CD4-positive, alpha-beta T cell treated with Interleukin-15 for 4 hours (primary cell): ENCODE results near the gene GTF2F1.
"Not testable (repeated sequence)": the region's sequence is repeated elsewhere in the genome, so short reads cannot be mapped to it uniquely, and the experiment has no call there.

ENCODE experiments used
- DNase-seq: peaks from one replicate; pipeline ENCODE4 v3.0.0-alpha.2; 2020; ENCODE audit warnings: low spot score

Gene GTF2F1

DNA sequence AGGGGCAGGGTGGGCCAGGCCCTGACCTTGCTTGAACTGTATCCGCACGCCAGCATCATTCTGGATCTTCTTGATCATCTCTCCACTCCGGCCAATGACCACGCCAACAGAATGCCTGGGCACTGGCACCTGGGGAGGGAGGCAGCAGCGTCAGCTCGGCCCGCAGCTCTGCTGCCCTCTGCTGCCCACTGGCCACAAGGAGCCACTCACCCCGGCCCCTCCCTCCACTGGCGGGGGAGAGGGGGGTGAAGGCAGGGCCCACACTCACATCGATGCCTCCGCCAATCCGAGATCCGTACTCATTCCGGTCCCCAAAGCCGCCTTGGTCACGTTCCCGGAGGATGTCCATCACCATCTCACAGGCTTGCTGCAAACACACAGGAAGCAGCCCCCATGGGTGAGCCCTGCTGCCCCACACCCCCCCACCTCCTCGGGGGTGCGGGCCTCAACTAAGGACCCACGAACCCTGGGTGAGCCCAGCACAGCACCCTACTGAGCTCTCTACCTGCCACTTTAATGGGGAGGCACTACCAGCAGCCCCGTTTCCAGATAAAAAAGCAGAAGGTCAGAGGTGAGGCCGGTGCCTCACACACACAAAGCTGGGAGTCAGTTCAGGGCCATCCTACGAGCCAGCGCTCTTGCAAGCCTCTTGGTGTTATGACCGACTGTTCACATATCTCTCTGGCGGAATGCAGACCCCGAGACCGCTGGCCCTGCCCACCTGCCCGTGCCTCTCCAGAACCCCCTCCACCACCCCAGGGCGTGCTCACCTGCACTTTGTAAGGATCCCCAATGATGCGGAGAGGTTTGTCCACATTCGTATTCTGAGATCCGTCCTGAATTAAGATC, 25.0 kb upstream of the GTF2F1 start:
- no peak for DNase-seq

DNA sequence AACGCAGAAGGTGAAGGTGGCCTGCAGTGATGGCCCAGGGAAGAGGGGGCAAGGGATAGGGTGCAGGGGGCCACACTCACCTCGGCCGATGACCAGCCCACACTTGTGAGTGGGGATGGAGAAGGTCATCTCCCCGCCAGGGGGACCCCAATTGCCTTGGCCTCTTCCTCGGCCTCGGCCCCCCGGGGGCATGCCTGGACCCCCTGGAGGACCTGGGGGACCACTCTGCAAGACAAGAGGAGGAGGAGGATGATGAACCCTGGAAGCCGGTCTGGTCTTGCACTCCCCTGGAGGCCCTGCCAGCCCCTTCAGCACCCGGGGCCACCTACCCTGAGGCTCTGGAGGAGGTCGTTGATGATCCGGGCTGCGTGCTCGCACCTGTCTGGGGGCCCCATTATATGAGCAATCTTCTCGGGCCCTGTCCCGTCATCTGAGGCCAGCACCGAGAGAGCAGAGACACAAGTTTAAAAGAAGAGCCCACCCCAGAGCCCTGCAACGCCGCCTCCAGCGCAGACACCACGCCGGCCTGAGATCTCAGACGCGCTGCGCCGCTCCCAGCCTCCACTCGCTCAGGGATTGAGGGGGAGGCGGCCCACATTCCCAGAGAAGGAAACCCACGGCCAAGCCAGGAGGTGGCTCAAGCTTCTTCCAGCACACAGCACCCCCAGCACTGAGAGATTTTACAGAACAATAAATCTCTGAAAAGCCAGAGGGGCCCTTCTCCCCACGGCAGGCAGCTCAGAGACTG, 23.9 kb upstream of the GTF2F1 start:
- no peak for DNase-seq

DNA sequence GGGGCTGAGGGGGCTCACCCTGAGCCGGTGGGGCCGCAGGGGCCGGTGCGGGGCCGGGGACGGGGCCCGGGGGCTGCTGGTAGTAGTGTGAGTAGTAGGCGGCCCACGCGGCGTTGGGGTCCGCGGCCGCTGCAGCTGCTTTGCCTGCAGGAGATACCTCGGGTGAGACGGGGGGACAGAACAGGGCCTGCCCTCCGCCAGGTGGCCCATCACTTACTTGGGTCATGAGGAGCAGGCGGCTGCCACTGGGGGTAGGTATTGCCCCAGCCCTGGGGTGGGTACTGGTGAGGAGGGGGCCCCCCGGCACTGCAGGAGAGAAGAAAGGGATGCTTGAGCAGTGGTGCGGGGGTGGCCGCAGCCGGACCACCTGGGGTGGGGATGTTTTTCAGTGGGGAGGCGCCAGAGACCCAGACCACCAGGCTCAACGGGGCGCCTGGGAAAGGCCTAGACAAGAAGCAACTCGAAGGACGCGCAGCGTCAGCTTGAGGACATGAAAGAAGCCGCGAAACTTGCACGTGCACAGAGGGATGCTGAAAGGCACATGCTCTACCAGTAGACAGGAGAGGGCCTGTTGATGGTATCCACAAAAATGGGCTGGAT, 22.7 kb upstream of the GTF2F1 start:
- no peak for DNase-seq

DNA sequence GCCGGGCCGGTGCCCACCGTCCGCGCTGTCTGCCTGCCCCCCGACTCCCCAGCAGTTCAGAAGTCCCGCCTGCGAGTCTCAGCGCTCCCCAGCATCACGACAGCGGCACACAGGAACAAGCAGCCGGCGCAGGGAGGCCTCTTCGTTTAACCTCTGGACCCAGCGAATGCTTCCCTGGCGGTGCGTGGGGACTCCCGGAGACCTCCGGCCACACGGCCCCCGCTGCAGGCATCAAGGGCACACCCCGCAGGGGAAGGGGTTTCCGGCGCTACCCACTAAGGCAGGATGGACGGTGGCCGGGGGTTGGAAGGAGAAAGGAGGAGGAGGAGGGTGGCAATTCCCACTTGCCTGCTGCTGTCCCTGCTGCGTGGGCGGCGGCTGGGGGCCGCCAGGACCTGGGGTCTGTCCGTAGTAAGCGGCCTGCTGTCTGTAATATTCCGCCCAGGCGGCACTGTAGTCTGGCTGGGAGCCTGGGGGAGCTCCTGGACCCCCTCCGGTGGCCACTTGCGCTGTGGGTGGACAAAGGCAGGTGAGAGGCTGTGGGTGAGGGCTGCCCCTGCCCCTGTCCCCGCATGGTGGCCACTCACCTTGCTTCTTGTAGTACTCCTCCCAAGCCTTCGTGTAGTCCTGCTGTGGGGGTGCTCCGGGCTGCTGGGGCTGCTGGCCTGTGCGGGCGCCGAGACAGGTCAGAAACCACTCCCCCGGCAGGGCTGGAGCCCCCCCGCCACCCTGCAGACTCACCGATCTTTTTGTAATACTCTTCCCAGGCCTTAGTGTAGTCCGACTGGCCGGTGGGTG, 22.0 kb upstream of the GTF2F1 start:
- no peak for DNase-seq

DNA sequence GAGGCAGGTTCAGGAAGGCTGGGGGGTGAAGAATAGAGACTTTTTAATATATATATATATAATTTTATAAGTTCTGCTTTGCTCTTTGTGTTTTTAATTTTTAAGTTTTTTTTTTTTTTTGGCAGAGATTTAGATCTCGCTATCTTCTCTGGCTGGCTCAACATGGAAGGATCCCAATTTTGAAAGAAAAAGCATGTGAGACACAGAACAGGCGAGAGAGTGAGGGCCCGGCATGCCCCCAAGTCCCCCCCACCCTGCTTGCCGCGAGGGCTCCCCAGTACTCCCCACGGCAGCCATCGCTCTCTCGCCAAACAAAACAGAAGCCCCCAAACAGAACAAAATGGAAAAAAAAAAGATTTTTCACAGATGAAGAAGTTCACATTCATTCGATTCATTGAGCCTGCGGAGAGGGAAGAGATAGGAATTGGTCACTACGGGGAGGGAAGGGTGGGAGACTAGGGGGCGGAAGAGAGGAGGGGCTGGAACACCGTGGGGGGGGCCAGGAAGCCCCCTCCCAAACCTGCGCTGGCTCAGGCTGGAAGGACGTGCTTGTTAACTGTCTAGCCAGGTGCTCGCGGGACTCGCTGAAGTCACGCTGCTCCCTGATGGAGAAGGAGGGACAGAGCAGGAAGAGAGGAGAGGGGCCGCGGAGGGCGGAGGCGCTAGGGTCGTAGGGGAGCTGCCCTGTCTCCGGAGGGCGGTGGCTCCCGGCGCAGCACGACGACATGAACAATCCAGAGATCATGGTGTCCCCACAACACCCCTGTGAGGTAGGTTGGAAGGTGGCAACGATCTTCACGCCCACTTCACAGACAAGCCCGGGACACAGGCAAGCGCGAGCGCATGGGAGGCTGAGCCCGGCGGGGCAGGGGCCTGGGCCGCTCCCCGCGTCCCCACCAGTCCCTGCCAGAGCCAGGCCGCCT, 21.0 kb upstream of the GTF2F1 start:
- DNase-seq, result no peak

DNA sequence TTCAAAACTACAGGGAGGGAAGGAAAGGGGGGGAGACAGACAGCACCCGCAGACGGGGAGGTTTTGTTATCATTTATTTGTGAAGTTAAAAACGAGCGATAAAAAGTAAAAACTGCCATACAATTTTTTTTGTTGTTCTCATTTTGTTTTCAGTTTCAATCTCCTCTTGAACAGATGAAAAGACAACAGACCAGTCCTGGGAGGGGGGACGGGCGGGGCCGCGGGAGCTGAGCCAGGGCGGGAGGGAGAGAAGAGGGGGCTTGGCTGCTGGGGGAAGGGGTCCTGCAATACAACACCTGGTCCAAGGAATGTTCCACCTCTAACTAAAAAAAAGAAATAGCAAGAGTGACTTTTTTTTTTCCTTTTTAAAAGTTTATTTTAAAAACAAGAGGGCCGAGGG, 20.3 kb upstream of the GTF2F1 start:
- DNase-seq, result no peak

DNA sequence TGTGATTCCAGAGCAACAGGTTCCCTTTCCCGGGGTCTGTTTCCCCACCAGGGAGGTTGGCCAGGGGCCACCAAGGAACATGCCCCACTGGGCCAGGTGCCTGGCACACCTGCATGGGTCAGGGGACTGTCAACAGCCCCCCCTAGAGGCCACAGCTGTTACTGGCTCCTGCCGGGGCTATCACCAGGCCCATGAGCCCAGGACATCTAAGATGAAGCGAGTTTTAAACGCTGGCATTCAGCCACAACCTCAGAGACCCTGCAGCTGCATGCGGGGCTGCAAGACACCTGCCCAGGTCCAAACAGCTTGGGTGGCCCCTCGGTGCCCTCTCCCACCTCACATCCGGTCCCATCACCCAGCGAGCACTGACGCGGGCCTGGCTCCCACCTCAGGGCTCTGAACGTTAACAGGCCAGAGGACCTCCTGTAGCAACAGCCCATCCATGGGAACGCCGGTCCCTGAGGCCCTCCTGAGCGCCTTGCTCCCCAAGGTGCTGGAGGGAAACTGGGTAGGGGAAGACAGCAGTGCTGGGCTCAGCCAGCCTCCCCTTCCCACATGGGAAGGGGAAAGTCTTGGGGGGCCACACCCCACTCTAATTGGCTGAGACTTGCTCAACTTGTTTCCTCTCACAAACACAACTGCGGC, 19.6 kb upstream of the GTF2F1 start:
- DNase-seq, result peak; percentile 43

DNA sequence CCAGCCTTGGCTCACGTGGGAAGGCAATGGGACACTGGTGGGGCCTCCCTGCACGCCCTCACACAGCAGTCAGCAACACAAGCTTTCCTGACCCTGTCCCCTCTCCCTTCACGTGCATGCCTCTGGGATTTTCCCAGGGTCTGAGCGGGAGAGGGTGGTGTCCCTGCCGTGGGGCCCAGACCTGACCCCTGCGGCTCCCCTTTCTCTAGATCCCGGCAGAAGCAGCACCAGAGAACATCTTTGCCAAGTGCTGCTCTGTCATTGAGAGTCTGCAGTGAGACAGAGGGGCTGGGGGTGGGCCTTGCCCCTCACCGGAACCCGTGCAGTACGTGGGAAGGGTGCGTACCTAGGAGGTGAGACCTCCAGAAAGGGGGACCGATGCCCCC, 19.1 kb upstream of the GTF2F1 start:
- no peak for DNase-seq

DNA sequence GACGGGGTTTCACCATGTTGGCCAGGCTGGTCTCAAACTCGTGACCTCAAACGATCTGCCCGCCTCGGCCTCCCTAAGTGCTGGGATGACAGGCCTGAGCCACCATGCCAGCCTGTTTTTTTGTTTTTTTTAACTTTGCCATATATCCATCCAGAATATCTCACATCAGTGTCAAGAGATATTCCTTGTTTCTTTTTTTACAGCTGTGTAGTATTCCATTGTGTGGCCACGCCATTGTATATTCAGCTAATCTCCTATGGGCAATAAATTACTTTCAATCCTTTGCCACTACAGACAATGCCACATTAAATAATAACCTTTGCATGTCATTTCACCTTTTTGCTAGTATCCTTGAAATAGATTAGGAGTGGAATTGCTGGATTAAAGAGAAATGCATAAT, 16.4 kb upstream of the GTF2F1 start:
- DNase-seq, result no peak

DNA sequence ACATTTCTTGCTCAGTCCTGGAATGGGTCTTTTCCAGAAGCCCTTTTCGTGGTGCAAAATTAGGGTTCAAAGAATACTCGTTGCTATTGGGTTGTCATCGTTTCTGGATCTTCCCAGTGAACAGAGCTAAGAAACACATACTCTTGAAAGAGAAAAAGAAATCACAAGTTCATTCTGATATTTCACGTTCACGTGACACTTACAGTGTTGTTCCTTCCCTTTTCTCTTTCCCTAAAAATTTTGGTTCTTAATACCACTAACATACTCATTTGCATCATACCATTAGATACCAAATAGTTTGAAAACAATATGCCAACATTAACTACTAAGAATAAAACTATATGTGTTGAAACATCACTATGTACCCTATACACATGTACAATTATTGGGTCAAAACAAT, 13.4 kb upstream of the GTF2F1 start:
- DNase-seq, result no peak

DNA sequence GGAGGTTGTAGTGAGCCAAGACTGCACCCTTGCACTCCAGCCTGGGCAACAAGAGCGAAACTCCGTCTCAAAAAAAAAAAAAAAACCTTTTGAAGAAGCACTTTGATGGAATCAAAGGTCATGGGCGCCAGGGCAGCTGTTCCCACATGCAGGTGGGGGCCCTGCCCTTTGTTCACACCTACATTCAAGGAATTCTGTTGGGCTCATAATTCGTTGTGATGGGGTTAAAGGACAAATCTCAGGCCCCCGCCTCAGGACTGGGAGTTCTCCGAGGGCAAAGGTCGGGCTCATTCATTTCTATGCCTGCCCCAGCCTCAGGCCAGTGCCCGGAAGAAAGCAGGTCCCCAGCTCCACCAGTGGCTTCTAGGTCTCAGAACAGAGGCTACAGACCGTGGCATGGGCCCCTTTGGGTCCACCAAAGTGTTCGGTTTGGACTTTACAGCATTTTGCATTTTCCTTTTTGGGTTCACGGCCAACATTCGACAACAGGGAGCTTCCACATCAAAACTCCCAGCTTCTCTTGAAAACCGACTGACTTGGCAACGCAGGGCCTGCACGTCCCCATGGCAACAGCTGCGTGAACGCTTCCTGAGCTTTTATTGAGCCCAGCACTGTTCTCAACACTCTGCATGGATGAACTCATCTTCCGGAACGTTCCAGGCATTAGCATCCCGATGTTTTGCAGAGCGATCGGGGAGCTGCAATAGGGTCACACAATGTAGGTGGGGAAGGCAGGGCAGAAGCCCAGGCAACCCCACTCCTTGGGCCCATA, 10.1 kb upstream of the GTF2F1 start:
- DNase-seq, result no peak

DNA sequence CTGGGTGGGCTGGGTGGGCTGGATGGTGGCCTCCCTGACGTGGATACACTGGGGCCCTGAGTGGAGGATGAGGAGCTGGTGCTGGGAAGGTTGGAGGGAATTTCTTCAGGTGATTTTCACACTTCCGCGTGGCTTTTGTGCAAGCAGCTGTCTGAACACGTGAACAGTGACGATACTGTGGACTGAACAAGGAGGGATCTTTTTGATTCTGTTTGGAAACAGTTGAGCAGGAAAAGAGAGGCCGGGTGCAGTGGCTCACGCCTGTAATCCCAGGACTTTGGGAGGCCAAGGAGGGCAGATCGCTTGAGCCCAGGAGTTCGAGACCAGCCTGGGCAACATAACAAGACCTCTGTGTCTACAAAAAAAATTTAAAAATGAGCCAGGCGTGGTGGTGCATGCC, 9.1 kb upstream of the GTF2F1 start:
- no peak for DNase-seq

DNA sequence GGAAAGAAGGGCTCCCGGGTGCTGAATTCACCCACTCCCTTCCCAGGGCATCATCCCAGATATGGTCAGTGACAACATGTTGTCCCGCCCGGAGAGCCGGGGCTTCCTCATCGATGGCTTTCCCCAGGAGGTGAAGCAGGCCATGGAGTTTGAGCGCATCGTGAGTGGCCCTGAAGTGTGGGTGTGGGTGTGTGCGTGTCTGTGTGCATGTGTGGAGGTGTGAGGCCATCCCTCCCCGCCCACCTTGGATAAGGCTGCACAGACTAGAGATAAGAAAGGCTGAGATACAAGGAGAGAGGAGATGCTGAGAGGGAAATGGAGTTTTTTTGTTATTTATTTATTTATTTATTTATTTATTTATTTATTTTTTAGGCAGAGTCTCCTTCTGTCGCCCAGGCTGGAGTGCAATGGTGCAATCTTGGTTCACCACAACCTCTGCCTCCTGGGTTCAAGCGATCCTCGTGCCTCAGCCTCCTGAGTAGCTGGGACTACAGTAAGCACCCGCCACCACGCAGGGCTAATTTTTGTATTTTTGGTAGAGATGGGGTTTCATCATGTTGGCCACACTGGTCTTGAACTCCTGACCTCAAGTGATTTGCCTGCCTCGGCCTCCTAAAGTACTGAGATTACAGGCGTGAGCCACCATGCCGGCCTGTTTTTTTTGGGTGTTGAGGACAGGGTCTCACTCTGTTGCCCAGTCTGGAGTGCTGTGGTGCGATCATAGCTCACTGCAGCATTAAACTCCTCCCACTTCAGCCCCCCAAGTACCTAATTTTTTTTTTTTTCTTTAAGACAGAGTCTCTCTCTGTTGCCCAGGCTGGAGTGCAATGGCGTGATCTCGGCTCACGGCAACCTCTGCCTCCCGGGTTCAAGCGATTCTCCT, 7.3 kb upstream of the GTF2F1 start:
- DNase-seq, result not testable (repeated sequence)

DNA sequence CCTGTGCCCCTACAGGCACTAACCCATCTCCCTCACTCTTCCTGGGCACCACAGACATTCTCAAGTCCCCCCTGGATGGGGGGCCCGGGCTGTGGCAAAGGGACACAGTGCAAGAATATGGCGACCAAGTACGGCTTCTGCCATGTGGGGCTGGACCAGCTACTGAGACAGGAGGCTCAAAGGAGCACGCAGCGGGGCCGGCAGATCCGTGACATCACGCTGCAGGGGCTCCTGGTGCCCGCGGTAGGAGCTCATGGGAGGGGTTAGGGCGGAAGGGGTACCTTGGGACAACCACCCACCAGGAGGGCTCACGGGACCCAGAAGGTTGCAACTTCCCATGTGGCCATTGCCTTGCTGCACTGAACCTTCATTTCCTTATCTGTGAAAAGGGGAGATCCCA, 3.3 kb upstream of the GTF2F1 start:
- no peak for DNase-seq

DNA sequence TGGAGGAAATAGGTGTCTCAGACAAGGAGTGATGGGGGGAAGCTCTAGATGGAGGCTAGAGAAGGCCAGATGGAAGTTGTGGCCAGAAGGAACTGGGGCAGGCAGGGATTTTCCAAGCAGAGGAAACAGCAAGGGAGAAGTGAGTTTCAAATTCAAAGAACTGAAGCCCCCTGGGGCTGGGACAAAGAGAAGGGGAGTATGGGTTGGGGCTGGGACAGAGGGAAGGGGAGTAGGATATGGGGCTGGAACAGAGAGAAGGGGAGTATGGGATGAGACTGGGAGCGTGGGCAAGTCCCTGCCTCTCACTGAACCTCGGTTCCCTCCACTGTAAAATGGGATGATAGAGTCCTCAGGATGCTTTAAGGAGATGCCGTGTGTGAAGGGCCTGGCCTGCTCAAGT, 1.9 kb upstream of the GTF2F1 start:
- no peak for DNase-seq

DNA sequence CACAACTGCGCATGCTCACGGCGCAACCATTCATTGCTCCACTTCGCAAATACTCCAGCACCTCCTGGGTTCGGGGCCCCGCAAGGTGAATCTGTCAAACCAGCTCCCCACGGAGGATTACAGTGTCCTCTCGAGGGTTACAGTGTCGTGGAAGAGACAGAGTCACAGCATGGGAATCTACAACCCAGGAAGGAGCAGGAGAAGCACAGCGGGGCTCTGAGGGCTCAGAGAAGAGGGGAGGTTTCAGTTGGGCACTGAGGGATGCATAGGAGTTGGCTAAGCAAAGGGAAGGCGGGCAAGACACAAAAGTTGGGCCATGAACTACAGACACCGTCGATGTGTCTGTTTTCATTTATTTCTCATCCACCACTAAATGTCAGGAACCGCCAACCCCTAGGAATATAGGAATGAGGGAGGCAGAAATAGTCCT, 1.0 kb upstream of the GTF2F1 start:
- peak; percentile 73 for DNase-seq

DNA sequence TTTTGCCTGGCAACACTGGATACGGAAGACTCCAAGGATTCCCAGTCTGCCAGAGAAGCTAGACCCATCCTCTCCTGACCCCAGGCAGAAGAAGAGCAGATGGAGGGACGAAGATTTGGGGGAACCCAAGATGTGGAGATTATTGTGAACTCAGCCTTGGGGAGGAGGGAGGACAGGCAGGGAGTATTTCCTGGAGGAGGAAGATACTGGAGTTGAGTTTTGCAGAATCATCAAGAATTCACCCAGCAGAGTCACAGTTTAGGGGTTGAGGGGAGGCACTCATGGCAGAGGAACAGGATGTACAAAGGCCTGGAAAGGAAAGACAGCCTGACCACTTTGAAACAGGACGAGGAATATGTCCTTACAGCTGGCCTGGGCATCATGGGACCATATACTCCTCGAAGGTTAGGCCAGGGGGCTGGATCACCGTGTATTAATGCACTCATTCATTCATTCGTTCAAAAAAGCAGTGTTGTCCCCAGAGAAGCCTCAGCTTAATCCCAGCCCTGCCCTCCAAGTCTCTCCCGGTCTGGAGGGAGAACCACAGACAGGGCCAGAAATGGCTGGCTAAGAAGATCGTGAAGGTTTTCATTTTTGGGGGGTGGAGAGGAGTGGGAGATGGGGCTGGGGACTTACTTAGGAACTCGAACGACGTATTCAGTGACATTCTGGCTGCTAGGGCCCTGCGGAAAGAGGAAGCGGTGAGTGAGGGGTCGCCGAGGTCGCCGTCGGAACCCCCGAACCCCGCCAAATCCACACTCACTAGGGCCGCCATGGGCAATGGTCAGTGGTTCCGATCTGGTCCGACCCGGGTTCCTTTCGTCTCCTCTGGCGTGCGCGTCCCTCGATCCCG, 517 bp downstream of the GTF2F1 start:
- DNase-seq, result no peak

DNA sequence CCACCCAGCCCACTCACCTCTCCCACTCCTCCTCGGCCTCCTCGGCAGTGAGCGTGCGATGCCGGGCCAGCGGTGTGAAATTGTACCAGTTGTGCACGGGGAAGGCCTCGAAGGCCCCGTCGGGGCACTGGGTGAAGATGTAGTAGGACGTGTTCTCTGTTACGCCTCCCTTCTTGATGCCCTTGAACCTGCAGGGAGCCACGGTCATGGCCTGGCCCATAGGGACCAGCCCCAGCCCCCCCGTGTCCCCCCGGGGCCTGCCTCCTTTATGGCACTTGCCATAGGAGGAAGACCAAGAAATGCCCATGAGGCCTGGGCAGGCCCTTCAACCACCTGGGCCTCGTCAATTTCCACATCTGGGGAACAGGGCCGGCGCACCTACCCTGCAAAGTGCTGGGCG, 5.6 kb downstream of the GTF2F1 start:
- no peak for DNase-seq
